Measurements from ENCODE around the gene MAGI1.

Gene MAGI1

DNA sequence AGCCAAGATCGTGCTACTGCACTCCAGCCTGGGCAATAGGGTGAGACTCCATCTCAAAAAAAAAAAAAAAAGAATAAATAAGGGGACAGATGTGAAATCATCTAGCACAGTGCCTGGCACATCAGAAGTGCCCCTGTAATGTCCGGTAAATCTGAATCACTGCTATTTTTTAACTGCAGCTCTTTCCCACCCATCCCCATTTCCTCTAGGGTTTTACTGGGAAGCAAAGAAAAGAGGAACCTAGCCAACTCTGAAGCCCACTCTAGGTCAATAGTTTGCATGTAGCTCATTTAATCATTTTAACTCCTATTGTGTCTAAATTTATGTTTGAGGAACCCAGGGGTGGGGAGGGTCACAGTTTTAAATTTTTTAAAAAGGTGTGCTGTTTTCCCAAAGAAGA lies 26.0 kb downstream of the MAGI1 start:
- DNase-seq, result no peak

DNA sequence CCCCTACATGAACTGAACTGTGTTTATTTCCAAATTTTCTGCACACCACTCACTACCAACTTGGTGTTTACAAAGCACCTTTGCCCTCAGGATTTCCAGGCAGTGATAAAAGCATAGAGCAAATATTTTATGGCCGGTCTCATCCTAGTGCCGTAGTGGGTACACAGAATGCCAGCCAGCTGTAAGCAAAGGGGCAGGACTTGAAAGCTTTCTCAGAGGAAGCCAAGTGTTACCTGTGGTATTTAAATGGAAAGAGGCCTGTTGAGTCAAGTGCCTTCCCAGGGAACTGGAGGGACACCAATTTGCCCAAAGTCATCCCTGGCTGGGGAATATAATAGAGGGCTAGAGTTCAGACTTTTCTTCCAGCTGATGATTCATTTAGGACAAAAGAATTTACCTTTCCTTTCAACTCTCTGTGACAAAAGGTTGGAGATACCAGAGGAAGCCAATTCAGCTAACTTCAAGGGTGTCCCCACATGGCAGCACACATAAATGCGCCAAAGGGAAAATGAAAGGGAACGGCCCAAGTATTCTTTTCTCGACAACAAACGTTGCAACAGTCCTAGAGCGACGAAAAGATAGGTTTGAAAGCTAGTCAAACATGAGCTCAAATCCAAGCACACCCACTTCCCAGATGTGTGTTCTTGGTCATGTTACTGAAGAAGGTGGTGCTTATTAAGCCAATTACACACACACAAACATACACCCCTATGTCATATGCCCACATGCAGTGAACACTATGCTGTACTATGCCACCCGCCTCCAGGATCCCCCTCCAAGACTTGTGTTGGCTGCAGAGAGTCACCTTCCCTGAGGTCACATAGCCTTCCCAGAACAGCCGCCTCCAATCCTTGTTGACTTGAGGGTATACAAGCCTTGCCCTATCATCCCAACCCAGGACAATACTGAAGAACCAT lies 27.7 kb downstream of the MAGI1 start:
- DNase-seq, result no peak

DNA sequence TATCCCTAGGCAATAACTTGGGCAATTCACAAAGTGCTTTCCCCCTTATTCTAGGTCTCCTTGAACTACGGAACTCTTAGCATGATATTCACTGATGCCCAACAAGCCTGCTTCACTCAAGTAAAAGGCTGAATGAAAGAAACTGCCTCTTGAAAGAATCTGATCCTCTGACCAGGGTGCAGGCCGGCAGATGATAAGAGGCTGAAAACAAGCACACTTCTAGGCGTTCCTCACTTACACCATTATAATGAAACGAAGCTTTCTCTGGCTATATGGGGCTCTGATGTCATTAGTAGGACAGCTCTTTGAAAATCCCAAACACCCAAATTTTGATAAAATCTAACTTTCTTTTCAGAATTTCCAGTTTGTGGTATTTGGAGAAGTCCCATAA lies 28.4 kb downstream of the MAGI1 start:
- DNase-seq, result no peak

DNA sequence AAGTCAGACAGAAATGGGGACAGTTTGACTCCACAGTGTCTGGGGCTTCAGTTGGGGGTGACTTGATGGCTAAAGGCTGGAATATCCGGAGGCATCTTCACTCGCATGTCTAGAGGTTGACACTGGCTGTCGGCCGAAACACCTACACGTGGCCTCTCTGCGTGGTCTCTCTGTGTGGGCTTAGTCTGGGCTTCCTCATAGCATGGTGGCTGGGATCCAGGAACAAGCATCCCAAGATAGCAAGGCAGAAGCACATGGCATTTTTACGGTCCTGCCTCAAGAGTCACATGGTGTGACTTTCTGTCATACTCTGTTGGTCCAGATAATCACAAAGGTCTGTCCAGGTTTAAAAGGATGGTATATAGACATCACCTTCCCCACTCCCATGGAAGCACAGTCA lies 34.5 kb downstream of the MAGI1 start:
- no peak for DNase-seq

DNA sequence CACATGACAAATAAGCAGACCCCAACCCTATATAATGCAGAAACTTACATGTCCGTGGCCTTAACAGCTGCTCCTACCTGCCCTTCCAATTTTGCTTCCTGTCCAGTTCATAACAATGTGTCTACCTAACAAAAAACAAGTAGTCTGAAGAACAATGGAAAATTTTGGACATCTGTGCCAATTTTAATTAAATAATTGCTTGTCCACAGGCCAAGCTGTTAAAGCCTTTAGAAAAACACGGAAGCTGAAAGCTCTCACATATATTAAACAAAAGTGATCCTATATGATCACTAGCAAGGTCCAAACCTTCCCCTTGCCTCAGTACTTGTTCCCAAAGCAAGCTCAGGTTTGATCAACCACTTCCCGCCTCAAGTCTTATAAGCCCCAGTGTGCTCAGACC lies 37.1 kb downstream of the MAGI1 start:
- no peak for DNase-seq

DNA sequence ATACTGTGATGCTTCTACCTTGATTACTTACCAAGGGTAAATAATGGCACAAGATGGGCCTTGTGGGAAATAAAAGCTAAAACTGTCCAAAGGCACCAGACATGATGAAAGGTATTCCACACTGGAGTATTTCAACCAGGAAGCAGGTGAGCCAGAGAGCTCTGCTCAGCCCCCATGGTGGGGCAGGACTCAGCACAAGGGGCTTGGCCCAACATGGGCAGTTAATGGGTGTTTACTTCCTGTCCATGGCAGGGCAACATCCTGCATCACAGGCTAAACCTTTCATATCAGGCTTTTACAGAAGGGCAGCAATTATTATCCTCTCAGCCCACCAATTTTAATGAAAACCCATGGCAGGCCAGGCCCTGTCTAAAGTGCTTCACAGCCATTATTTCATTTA lies 38.2 kb downstream of the MAGI1 start:
- no peak for DNase-seq

DNA sequence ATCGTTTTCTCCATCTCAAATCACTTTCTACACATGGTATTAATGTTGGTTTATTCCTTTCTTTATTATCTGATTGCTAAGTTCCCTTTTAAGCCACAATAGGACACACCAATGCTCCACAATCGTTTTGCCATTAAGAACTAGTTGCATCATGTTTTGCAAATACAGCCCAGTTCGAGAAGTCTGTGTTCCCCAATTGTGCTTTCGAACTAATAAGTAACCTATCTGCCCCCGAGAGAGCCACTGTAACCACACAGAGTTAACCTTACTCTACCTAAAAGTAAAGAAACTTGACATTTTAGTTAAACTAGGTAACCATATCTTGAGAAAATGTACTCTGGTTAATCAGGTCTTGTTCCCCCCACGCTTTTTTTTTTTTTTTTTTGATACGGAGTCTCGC lies 39.1 kb downstream of the MAGI1 start:
- no peak for DNase-seq

DNA sequence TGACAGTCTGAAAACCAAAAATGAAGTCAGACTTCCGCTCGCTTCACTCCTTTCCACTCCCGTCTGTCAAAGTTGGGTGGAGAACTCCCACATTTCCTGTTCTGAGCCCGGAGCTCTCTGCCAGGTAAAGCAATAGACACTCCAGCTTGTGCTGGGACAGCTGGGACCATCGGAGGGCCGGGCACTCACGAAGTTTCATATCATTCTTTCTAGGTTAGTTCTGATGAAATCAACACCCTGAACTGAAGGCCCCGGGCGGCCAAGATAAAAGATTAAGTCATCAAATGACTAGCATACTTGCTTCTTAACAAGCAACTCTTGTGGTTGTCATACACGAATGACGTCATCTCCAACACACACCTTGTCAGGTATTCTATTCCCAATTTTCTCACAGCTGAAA lies 42.1 kb downstream of the MAGI1 start:
- no peak for DNase-seq

DNA sequence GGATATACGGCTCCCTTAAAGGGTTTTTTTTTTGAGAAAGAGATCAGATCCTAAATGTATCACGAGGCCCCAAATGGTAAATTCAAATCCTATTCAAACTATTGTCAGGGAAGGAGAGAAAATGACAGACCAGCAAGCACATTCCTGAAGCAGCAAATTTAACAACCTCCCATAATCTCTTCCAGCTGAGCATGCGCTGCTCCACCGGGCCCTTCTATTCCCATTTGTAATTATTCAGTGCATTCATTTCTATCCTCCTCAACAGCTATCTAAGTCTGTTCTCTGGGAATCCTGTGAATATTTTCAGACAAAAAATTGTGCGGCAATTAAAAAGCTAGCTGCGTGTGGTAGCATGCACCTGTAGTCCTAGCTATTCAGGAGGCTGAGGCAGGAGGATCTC lies 43.2 kb downstream of the MAGI1 start:
- DNase-seq, result no peak

DNA sequence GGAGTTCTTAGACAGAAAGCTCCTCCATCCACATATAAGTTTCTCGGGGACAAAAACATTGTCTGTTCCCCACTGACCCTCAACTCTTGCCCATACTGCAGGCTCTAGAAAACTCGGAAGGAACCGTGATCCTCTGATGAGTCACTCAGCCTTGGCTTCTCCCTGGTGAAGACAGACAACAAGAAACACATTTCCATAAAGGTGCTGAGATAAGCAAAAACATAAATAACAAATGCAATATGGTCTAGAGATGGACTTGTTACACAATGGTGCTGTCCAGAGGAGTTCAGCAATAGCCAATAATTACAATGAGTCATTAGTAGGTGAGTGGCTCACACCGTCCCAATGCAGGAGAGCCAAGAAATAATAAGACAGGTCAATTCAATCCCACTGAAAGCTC lies 43.7 kb downstream of the MAGI1 start:
- DNase-seq, result peak; percentile 35

DNA sequence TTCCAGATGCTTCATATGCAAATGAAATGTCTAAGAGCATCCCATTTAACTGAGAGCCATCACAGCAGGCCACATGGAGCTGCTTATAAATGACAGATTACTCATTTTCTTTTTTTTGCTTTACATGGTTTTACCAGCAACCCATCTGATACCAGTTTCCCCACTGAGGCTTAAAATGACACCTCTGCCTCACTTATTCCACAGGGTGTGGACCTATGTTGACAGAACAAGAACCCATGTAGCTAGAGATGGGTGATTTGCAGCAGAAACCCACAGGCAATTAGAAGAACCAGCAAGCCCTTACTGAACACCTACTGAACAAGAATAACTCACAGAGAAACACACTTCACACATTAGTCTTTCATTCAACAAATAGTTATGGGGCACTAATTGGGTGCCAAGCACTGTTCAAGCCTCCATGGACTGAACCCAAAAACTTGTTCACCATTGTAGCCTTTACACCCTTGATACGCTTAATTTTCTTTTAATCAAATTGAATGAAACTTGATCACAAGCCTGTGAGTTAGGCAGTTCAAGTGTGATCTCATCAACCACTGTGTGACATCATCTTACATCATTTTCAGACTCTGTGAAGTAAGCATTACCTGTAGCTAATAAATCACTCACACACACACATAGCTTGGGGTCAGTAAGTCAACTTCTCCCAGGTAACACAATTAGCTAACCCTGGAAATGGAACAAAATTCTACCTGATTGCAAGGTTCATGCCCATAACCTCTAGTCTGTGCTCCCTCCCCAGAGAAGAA lies 45.4 kb downstream of the MAGI1 start:
- DNase-seq, result no peak

DNA sequence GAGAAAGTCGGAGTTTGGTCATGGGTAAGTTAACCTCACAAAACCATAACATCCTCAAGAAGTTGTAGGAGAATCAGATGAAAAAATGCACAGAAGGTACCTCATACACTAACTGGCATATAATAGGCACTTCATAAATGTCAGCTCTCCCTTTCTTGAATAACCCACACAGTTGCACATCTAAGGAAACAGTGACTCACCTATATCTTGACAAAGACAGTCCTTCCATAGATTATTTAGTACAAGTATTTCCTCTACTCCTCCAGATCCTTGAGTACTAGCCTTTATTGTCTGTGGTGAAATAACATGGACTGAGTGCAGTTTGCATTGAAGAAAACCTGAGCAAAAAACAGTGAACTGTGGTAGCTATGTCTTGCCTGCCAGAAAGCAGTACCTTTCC lies 46.6 kb downstream of the MAGI1 start:
- no peak for DNase-seq

DNA sequence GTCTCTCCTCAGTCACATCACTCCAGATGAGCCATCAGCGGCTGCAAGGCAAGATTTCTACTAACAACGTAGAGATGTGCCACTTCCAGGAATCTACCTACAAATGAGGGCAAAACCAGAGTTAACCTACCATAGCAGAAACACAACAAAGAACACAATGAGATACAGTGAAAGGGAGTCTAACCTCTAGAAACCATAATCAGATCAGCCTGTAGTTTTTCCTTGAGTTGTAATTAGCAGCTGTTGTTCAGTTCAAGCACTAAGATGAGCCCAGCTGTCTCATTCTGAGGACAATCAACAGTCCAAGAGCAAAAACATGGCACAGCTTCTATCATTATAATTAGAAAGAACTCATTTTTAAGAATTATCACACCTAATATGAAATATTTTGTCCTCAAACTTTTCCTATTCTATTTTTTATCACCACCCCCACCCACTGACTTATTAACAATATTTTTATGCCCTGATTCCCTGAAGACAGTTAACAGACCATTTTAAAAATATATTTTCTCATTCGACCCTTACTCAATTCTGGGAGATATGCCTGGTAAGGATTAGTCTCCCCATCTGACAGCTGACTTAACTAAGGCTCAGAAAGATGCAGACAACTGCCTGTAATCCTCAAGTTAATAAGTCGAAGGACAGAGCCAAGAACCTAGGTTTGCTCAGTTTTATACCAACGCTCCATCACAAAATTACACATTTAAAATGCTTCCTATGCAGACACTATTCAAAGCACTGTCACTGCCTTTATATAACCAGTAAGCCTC lies 50.1 kb downstream of the MAGI1 start:
- DNase-seq, result no peak

DNA sequence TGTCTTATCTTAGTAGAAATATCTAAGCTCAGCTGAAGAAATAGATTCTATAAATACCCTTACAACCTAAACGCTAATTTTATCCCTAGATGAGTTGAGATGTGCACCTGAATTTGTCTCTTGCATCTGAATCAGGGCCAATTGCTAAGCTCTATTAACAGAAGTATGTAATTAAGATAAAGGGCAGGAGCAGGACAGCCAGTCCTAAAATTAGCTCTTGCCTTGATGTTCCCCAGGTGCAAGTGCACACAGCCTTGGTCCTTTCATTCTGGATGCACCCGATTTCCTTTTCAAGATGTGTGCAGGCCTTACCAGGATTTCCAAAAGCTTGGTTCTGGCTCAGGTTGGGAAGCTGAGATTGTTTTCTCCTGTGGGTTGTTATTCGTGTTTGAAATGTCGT lies 52.4 kb downstream of the MAGI1 start:
- DNase-seq, result no peak

DNA sequence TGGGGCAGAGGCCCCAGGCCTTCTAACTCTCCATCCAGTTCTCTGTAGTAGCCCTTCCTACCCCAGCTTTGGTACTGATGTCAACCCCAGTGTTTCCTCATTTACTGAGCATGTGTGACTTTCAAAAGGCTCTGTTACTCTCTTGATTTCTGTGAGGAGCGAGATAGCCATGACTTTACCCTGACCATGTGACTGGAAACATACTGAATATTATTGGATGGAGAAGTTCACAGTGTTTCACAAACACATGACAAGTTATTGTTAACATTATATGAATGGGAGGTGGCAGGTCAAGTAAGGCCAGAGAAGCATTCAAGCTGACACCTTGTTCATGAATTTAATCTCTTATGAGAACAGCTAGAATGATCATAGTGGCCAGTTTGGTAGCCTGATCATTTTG lies 53.7 kb downstream of the MAGI1 start:
- DNase-seq, result no peak

DNA sequence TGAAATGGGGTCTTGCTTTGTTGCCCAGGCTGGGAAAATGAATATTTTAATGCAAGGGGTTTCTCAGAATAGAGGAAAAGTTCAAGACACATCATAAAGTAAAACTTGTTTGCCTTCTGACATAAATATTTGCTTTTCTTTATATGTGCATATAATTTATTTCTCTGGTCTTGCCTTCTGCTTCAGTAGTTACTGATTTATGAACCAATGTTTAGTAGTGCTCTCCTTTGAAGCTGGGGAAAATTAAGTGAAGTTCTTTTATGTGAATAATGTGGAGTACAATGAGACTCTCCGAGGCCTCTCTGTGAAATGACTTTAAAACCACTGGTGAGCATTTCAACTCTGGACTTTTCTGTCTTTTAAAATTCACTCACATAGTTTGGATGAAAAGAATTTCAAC lies 55.6 kb downstream of the MAGI1 start:
- no peak for DNase-seq

DNA sequence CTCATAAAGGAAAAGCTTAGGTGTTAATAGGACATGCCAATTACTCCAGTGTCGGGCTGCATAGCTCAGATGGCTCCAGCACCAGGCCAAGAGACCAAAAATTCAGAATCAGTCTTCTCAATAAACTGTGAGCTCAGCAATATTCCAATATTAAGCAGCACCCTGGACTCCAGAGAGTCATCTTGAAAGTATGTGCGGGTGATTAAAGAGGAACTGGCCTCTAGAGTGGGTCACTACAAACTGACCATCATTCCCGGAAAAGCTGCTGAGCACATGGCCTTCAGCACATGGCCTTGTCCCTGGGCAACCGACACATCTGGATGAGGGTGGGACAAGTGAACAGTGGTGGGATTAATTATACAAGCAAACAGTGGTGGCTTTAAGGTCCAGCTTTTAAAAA lies 59.0 kb downstream of the MAGI1 start:
- DNase-seq, result peak; percentile 46

DNA sequence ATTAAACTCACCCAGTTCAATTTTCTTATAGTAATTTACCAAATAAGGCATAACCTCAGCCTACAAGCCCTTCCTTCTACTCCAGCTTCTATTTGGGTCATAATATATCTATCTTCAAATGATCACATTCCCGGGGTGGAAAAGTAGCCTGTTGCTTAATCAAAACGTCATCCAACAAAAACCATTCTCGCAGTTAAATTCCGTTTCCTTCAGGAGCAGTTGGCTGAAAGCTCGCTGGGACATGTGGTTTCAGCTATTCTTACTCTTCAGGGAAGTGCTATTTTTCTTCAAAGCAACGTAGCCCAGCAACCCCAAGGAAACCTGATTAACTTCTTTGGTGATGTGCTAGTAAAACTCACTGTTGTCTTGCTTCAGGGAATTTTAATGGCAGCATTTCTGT lies 59.6 kb downstream of the MAGI1 start:
- DNase-seq, result peak; percentile 74

DNA sequence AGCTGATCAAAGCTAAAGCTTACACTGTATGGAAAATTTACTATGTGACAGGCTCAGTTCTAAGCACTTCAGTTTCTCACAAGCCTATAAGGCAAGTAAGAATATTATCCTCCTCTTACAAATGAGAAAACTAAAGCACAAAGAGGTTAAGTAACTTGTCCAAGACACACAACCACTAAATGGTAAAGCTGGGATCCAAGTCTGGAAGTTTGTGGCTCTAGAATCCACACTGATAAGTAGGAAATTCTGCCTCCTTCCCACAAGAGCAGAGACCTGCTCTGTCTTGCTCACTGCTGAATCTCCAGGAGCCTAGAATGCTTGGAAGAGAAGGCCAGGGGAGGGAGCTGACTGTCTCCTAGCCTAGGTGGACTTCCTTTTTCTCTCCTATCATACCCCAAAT lies 60.6 kb downstream of the MAGI1 start:
- DNase-seq, result no peak

DNA sequence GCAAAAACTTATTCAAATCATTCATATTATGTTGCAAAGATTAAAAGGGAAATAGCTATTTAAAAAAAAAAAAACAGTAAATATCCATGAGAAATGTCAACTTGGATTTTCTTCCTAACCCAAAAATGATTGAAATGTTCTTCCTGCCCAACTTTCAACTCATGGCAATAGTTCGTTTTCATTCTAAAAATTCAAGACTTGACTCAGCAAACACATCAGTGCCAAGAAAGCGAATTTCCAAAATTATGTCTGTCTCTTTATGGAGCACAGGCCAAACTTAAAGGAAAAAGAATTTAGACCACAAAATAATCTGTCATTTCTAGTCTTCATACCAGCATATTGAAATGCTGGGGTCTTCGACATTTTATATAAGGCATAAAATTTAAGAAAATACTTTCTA lies 63.7 kb downstream of the MAGI1 start:
- DNase-seq, result peak; percentile 52

DNA sequence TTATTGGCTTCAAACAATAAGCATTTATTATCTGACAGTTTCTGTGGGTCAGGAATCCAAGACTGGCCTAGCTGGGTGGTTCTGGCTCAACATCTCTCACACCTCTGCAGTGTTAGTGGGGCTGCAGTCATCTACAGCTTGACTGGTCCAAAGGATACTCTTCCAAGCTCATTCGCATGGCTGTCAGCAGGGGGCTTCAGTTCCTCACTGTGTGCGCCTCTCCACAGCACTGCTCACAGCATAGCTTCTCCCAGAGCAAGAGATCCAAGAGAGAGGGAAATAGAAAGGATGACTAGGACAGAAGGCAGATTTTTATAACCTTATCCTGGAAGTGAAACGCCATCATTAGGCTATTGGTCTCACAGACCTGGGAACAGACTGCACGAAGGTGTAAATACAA lies 64.2 kb downstream of the MAGI1 start:
- no peak for DNase-seq

DNA sequence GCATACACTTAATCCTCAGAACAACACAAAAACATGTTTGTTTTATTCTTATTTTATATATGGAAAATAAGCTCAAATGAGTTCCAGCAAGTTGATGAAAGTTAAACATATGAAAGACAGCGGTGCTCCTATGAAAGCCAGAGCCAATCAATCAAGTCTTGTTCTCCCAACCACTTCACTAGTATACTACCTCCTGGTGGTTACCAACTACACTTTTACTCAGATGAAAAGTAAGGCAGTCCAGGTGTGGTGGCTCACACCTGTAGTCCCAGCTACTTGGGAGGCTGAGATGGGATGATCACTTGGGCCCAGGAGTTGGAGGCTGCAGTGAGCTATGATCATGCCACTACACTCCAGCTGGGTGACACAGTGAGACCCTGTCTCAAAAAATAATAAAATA lies 66.0 kb downstream of the MAGI1 start:
- no peak for DNase-seq

Data from fibroblast of skin of back (primary cell).